H1 (cell line): ENCODE results near the gene PLEKHA1. TPM values are rescaled to one million over a fixed set of nuclear protein-coding genes. Genes with fewer than 3 reads are reported as not detected.

Experiments used
- CTCF ChIA-PET: fragments of 300-600 bp; sonication (Branson Sonifier 250); formaldehyde crosslinking; loops from one replicate; lab custom pipeline; 2021; ENCODE audit not compliant: partially characterized antibody; lab: Charles Lee
- POLR2A ChIA-PET: fragments of 300-600 bp; sonication (Branson Sonifier 250); formaldehyde crosslinking; loops from one replicate; lab custom pipeline; 2021; ENCODE audit warnings: inconsistent platforms; ENCODE audit not compliant: partially characterized antibody; lab: Charles Lee
- DNase-seq, 2 experiments: peaks; one replicate each; pipeline versions ENCODE4 v3.0.0 to v3.0.0-alpha.2; 2010 to 2022; ENCODE audit warnings: low spot score in 2 of 2, low read depth in 1 of 2, mixed read lengths in 1 of 2
- FAIRE-seq: peaks from 2 replicates; lab custom pipeline; 2011; peaks lifted over from hg19 to GRCh38; lab: Jason Lieb, UNC
- H2AFZ ChIP-seq: 2 replicates; pipeline ENCODE4 v1.8.1; 2012; ENCODE audit warnings: low read length, inconsistent platforms
- H2AK5ac ChIP-seq: 2 replicates; pipeline ENCODE4 v1.6.1; 2013; ENCODE audit warnings: low read depth, low read length
- H2BK120ac ChIP-seq: replicated peaks from 2 replicates; pipeline ENCODE3; 2013; ENCODE audit warnings: low read depth, low read length, inconsistent platforms
- H2BK12ac ChIP-seq: 2 replicates; pipeline ENCODE4 v1.6.1; 2013; ENCODE audit warnings: low read depth, low read length
- H2BK15ac ChIP-seq: 2 replicates; pipeline ENCODE4 v1.6.1; 2013; ENCODE audit warnings: low read length
- H2BK20ac ChIP-seq: 2 replicates; pipeline ENCODE4 v1.6.1; 2013; ENCODE audit warnings: low read length
- H2BK5ac ChIP-seq: 2 replicates; pipeline ENCODE4 v1.6.1; 2013; ENCODE audit warnings: low read depth, low read length
- H3K14ac ChIP-seq: 2 replicates; pipeline ENCODE4 v1.6.1; 2013; ENCODE audit warnings: inconsistent platforms; ENCODE audit not compliant: insufficient read length
- H3K18ac ChIP-seq: 2 replicates; pipeline ENCODE4 v1.6.1; 2013; ENCODE audit warnings: low read length; ENCODE audit errors: extremely low read depth
- H3K23ac ChIP-seq: 2 replicates; pipeline ENCODE4 v1.6.1; 2013; ENCODE audit warnings: inconsistent platforms; ENCODE audit not compliant: insufficient read length
- H3K23me2 ChIP-seq: 2 replicates; pipeline ENCODE4 v1.6.1; 2013; ENCODE audit warnings: low read depth, low read length
- H3K27ac ChIP-seq: 2 replicates; pipeline ENCODE4 v1.6.1; 2011; ENCODE audit warnings: low read depth, low read length, inconsistent platforms
- H3K27me3 ChIP-seq, 4 experiments: replicated peaks in 1 of 4; 1 replicate in 1 of 4; 2 replicates in 3 of 4; pipeline versions ENCODE4 v1.6.1 to v1.8.1; 2011 to 2013; ENCODE audit warnings: low read length in 3 of 4, mild to moderate bottlenecking in 3 of 4, inconsistent platforms in 2 of 4, mixed read lengths in 2 of 4, moderate library complexity in 1 of 4; ENCODE audit not compliant: control insufficient read depth in 3 of 4, insufficient read depth in 3 of 4; ENCODE audit errors: extremely low read depth in 1 of 4
- H3K36me3 ChIP-seq, 4 experiments: 2 replicates each; pipeline versions ENCODE4 v1.6.1 to v1.8.1; 2011 to 2013; ENCODE audit warnings: mild to moderate bottlenecking in 4 of 4, low read length in 3 of 4, moderate library complexity in 2 of 4, control low read depth in 1 of 4, inconsistent platforms in 1 of 4; ENCODE audit not compliant: insufficient read depth in 4 of 4, control insufficient read depth in 2 of 4
- H3K4ac ChIP-seq: replicated peaks from 2 replicates; pipeline ENCODE3; 2013; ENCODE audit warnings: low read length, low read depth, mixed read lengths, inconsistent platforms; ENCODE audit not compliant: insufficient read length
- H3K4me1 ChIP-seq, 4 experiments: replicated peaks in 1 of 4; 1 replicate in 1 of 4; 2 replicates in 3 of 4; pipeline versions ENCODE4 v1.6.1 to v1.8.1; 2011 to 2013; ENCODE audit warnings: low read length in 3 of 4, inconsistent platforms in 2 of 4, mixed read lengths in 1 of 4; ENCODE audit not compliant: insufficient read depth in 4 of 4, control insufficient read depth in 3 of 4
- H3K4me2 ChIP-seq, 2 experiments: 2 replicates each; pipeline versions ENCODE4 v1.6.1 to v1.8.1; 2011 to 2013; ENCODE audit warnings: low read depth in 2 of 2, low read length in 2 of 2, control low read depth in 1 of 2, inconsistent platforms in 1 of 2, mild to moderate bottlenecking in 1 of 2; ENCODE audit not compliant: insufficient read depth in 1 of 2
- H3K4me3 ChIP-seq, 4 experiments: fragments of 200-600, 300-600 bp in 1 of 4; sonication (generic), shearing (Covaris generic), sonication (Bioruptor Twin) in 1 of 4; 2 replicates each; pipeline versions ENCODE4 v1.5.1 to v1.8.1; 2011 to 2016; ENCODE audit warnings: low read length in 4 of 4, low read depth in 3 of 4, control low read depth in 2 of 4, inconsistent platforms in 2 of 4, mild to moderate bottlenecking in 2 of 4, mixed read lengths in 1 of 4, moderate library complexity in 1 of 4; ENCODE audit not compliant: insufficient read depth in 2 of 4; ENCODE audit errors: extremely low read depth in 1 of 4
- H3K56ac ChIP-seq: replicated peaks from 2 replicates; pipeline ENCODE3; 2013; ENCODE audit warnings: low read depth, mild to moderate bottlenecking, mixed read lengths, low read length, inconsistent platforms; ENCODE audit not compliant: insufficient read length
- H3K79me1 ChIP-seq: 2 replicates; pipeline ENCODE4 v1.6.1; 2013; ENCODE audit warnings: low read depth, low read length, control low read depth
- H3K79me2 ChIP-seq, 2 experiments: 2 replicates each; pipeline versions ENCODE4 v1.6.1 to v1.8.1; 2012 to 2013; ENCODE audit warnings: low read length in 2 of 2, mild to moderate bottlenecking in 2 of 2, inconsistent platforms in 1 of 2; ENCODE audit not compliant: insufficient read depth in 2 of 2, control insufficient read depth in 1 of 2
- H3K9ac ChIP-seq, 4 experiments: replicated peaks in 1 of 4; 1 replicate in 1 of 4; 2 replicates in 3 of 4; pipeline versions ENCODE4 v1.6.1 to v1.8.1; 2011 to 2013; ENCODE audit warnings: low read depth in 3 of 4, low read length in 3 of 4, control low read depth in 2 of 4, mild to moderate bottlenecking in 2 of 4, moderate library complexity in 2 of 4, inconsistent platforms in 1 of 4; ENCODE audit errors: extremely low read depth in 1 of 4
- H3K9me3 ChIP-seq, 2 experiments: 2 replicates each; pipeline versions ENCODE4 v1.6.1 to v1.8.1; 2012 to 2013; ENCODE audit warnings: mild to moderate bottlenecking in 2 of 2, moderate library complexity in 2 of 2, control low read depth in 1 of 2, inconsistent platforms in 1 of 2, low read depth in 1 of 2, low read length in 1 of 2, mixed read lengths in 1 of 2; ENCODE audit not compliant: insufficient read depth in 2 of 2
- H4K20me1 ChIP-seq, 2 experiments: replicated peaks in 1 of 2; 2 replicates each; pipeline versions ENCODE3 to v1.8.1; 2011 to 2013; ENCODE audit warnings: inconsistent platforms in 2 of 2, low read length in 2 of 2, mild to moderate bottlenecking in 1 of 2; ENCODE audit not compliant: insufficient read depth in 2 of 2, control insufficient read depth in 1 of 2
- H4K5ac ChIP-seq: 2 replicates; pipeline ENCODE4 v1.6.1; 2013; ENCODE audit warnings: low read length, low read depth, mixed read lengths, inconsistent platforms; ENCODE audit not compliant: insufficient read length
- H4K8ac ChIP-seq: 2 replicates; pipeline ENCODE4 v1.8.0; 2013; ENCODE audit warnings: mild to moderate bottlenecking, moderate library complexity, low read length, inconsistent platforms; ENCODE audit not compliant: insufficient read depth; ENCODE audit errors: extremely low read depth
- H4K91ac ChIP-seq: replicated peaks from 2 replicates; pipeline ENCODE3; 2013; ENCODE audit warnings: low read length, mixed read lengths, inconsistent platforms; ENCODE audit not compliant: insufficient read length
- CTCF ChIP-seq, 3 experiments: IDR thresholded peaks; 1 replicate in 2 of 3; 2 replicates in 1 of 3; pipeline versions ENCODE4 v1.5.1 to v1.6.1; 2011; ENCODE audit warnings: low read length in 3 of 3, mild to moderate bottlenecking in 3 of 3, inconsistent platforms in 2 of 3, low read depth in 1 of 3, moderate library complexity in 1 of 3; ENCODE audit not compliant: insufficient read depth in 1 of 3; ENCODE audit errors: control extremely low read depth in 1 of 3
- EGR1 ChIP-seq: IDR thresholded peaks from 2 replicates; pipeline ENCODE4 v1.6.1; 2011; ENCODE audit warnings: low read depth, low read length, borderline replicate concordance
- JUND ChIP-seq: IDR thresholded peaks from 2 replicates; pipeline ENCODE4 v1.6.1; 2011; ENCODE audit warnings: mild to moderate bottlenecking, improper control_type of control experiment, low read length
- PHF8 ChIP-seq: fragments of 200-600 bp; sonication (generic); conservative IDR thresholded peaks from 2 replicates; pipeline ENCODE4 v1.7.1; 2012; ENCODE audit warnings: low read depth, mild to moderate bottlenecking, inconsistent platforms, low read length, moderate library complexity
- RXRA ChIP-seq: IDR thresholded peaks from 2 replicates; pipeline ENCODE4 v1.6.1; 2011; ENCODE audit warnings: low read depth, mild to moderate bottlenecking, low read length, moderate library complexity; ENCODE audit not compliant: insufficient read depth
- TEAD4 ChIP-seq: IDR thresholded peaks from 2 replicates; pipeline ENCODE4 v1.6.1; 2012; ENCODE audit warnings: low read depth, low read length, inconsistent platforms, mixed read lengths
- WGBS, 2 experiments: shearing (Covaris generic) in 1 of 2; methylation state at CpG; one replicate each; pipeline versions ENCODE4 v1.1.6 to v1.1.7; 2013 to 2015; ENCODE audit warnings: low lambda C conversion rate in 2 of 2, mixed read lengths in 2 of 2, inconsistent platforms in 1 of 2, low coverage in 1 of 2, missing lambda C conversion rate in 1 of 2; ENCODE audit not compliant: insufficient replicate concordance in 2 of 2, insufficient coverage in 1 of 2, insufficient read length in 1 of 2; ENCODE audit errors: extremely low coverage in 1 of 2, missing lambda C conversion rate in 1 of 2; 5-methylcytosine and 5-hydroxymethylcytosine counted together
- polyA plus RNA-seq, 7 experiments: library from polyadenylated mRNA; depleted of rRNA in 3 of 7; stranded (reverse) in 5 of 7; unstranded in 2 of 7; fragments of >200 nt in 5 of 7; fragments of 200-250 nt in 2 of 7; gene quantifications; 1 replicate in 5 of 7; 2 replicates in 1 of 7; 4 replicates in 1 of 7; pipeline versions ENCODE4 v1.2.1 to v1.2.3, GENCODE V29; 2011 to 2013; ENCODE audit warnings: missing spikeins in 2 of 7, mixed read lengths in 2 of 7
- total RNA-seq: library from RNA; stranded (reverse); fragmentation: NEBNext Ultra II Directional; extraction: Animal tissue kit (Norgen Biotek cat#: 25700); gene quantifications from 2 replicates; pipeline ENCODE4 v1.2.1, GENCODE V29; 2021

Gene PLEKHA1
- total and polyA plus RNA-seq, 2 of the 8 experiments (the other 6 are each of a cell fraction or from before 2014, with no cell fraction given) = 15.6 to 39.7 TPM

GRCh38 chr10:122407375-122408125, 33.0 kb downstream of the PLEKHA1 start:
- peak overlapping the region; percentile 22; the same call in 1 of the 2 replicates for H3K27ac ChIP-seq
- no peak overlapping the region for H2BK20ac ChIP-seq
- H2BK12ac ChIP-seq = no peak overlapping the region
- H3K23me2 ChIP-seq = no peaks in the 10 kb centered on the region
- WGBS, 2 experiments = 94% methylated on average over 8 of the region's 8 CpGs; no CpG with 5 or more reads in 1 of the 2 experiments
- no peak overlapping the region for H3K56ac ChIP-seq
- no peak overlapping the region for H2BK5ac ChIP-seq
- no peak overlapping the region for H3K14ac ChIP-seq
- H3K23ac ChIP-seq = no peak overlapping the region
- H3K27me3 ChIP-seq = no peaks in the 10 kb centered on the region
- peak overlapping the region in 1 of 4 experiments; percentile 13; a peak in 1 of 7 replicates for H3K9ac ChIP-seq
- no peaks in the 10 kb centered on the region for H3K9me3 ChIP-seq
- H2BK120ac ChIP-seq = no peak overlapping the region
- no peak overlapping the region for H4K5ac ChIP-seq
- CTCF ChIA-PET = interaction anchor here (0.5 to 1.3 kb wide), 2 partner anchors 127 to 158 kb away, joined by 3 read pairs; no protein-coding TSS in a partner anchor
- peaks cover 2 to 11% (median 7%) of the 10 kb centered on the region in 4 experiments; a peak in 5 of 8 replicates for H3K36me3 ChIP-seq
- TF ChIP-seq EGR1 (no peak), JUND (no peak), RXRA (no peak), PHF8 (no peak), CTCF (IDR thresholded peaks at IDR 0.05; ENCODE audit: control extremely low read depth in 1 of 3, insufficient read depth in 1 of 3, low read depth in 1 of 3, low read length in 3 of 3) (no peak), TEAD4 (no peak)
- H3K4ac ChIP-seq = no peak overlapping the region
- POLR2A ChIA-PET = no interaction called here
- no peaks in the 10 kb centered on the region for H3K4me1 ChIP-seq
- H2AFZ ChIP-seq = no peak overlapping the region
- no peaks in the 10 kb centered on the region for H3K79me1 ChIP-seq
- H3K18ac ChIP-seq = no peak overlapping the region
- FAIRE-seq (no peak), DNase-seq (no peak)
- no peak overlapping the region for H2AK5ac ChIP-seq
- no peak overlapping the region for H3K4me3 ChIP-seq
- H4K91ac ChIP-seq = no peak overlapping the region
- H3K79me2 ChIP-seq = no peaks in the 10 kb centered on the region
- H4K20me1 ChIP-seq = peaks cover 0 to 2% of the 10 kb centered on the region in 2 experiments
- no peak overlapping the region for H2BK15ac ChIP-seq
- H4K8ac ChIP-seq = no peak overlapping the region
- H3K4me2 ChIP-seq = no peak overlapping the region
